ENCODE data around the gene HEYL. TPM values are rescaled to one million over a fixed set of nuclear protein-coding genes. Genes with fewer than 3 reads are reported as not detected.

HEYL gene
- total RNA-seq (1 to 10 TPM in 2 of 5 donors, under 1 TPM in 2, not detected in 1; 0.45 to 4.8 (median 2.2) TPM), polyA plus RNA-seq (1 to 10 TPM; 1.0 to 6.0 (median 3.4) TPM)
- long read RNA-seq, donor 1, result 0 reads
- long read RNA-seq, donor 2, transcript HEYL-201 (5 exons, 3,661 nt), result major isoform, 6 of 6 reads
- long read RNA-seq, donor 2, partial matches to known transcripts, result 0 of 6 reads
- long read RNA-seq, donor 2, other reads (novel, unspliced or antisense), result 0 of 6 reads
- long read RNA-seq, donor 3, partial matches to known transcripts, result 0 of 1 reads
- long read RNA-seq, donor 3, other reads (novel, unspliced or antisense), result 0 of 1 reads
- long read RNA-seq, donor 4, partial matches to known transcripts, result 0 of 1 reads
- long read RNA-seq, donor 4, other reads (novel, unspliced or antisense), result 0 of 1 reads
- long read RNA-seq, donor 5, transcript HEYL-201 (5 exons, 3,661 nt), result major isoform, 7 of 7 reads
- long read RNA-seq, donor 5, partial matches to known transcripts, result 0 of 7 reads
- long read RNA-seq, donor 5, other reads (novel, unspliced or antisense), result 0 of 7 reads
- long read RNA-seq, donor 6, result 0 reads
- long read RNA-seq, donor 7, partial matches to known transcripts, result 0 of 4 reads
- long read RNA-seq, donor 7, other reads (novel, unspliced or antisense), result 0 of 4 reads
- long read RNA-seq, donor 8, transcript HEYL-201 (5 exons, 3,661 nt), result major isoform, 5 of 5 reads
- long read RNA-seq, donor 8, partial matches to known transcripts, result 0 of 5 reads
- long read RNA-seq, donor 8, other reads (novel, unspliced or antisense), result 0 of 5 reads
- long read RNA-seq, donor 9, transcript HEYL-201 (5 exons, 3,661 nt), result major isoform, 8 of 8 reads
- long read RNA-seq, donor 9, partial matches to known transcripts, result 0 of 8 reads
- long read RNA-seq, donor 9, other reads (novel, unspliced or antisense), result 0 of 8 reads
- long read RNA-seq, donor 10, partial matches to known transcripts, result 0 of 2 reads
- long read RNA-seq, donor 10, other reads (novel, unspliced or antisense), result 0 of 2 reads

GRCh38 chr1:39639305-39640130 lies at the start of gene HEYL:
Gene HEYL (minus strand): TSS chr1:39639643. CDS start chr1:39639625, 18 bp downstream.
- TF ChIP-seq CTCF (IDR thresholded peaks at IDR 0.05), result peak in 2 of 7 experiments; percentile 20 to 21
- no peak for TF ChIP-seq POLR2AphosphoS5 (IDR thresholded peaks at IDR 0.05)
- Histone ChIP-seq H3K36me3 (no peaks in the 10 kb centered on the region), H3K9me3 (no peaks in the 10 kb centered on the region), H3K4me1 (peaks cover 4 to 13% (median 8%) of the 10 kb centered on the region in 4 donors), H3K27me3 (peaks cover 0 to 45% (median 12%) of the 10 kb centered on the region in 3 donors), H3K27ac (peak within 1 kb of the TSS; percentile 23 to 72 (median 63)), H3K4me3 (peak within 1 kb of the TSS; percentile 42 to 53 (median 48))
- peak; percentile 69 to 88 for DNase-seq
- 6 to 20% (median 7%) methylated on average over 20 to 88 of the region's 88 CpGs for WGBS, 5 donors
- intact Hi-C loops (cut with DNase I; ENCODE audit: low total_unique reads), result no loop called here

GRCh38 chr1:39689214-39689613 lies 49.8 kb upstream of the HEYL start:
- H3K36me3 ChIP-seq, result no peaks in the 10 kb centered on the region
- H3K4me3 ChIP-seq, result no peak overlapping the region
- intact Hi-C loops (cut with DNase I; ENCODE audit: low total_unique reads), result no loop called here
- peaks cover 0 to 92% (median 65%) of the 10 kb centered on the region in 3 donors for H3K27me3 ChIP-seq
- H3K4me1 ChIP-seq, result peaks cover 18 to 24% (median 21%) of the 10 kb centered on the region in 4 donors
- no peak for TF ChIP-seq POLR2A (IDR thresholded peaks at IDR 0.05)
- TF ChIP-seq POLR2AphosphoS5 (IDR thresholded peaks at IDR 0.05), result no peak
- H3K27ac ChIP-seq, result no peak overlapping the region
- H3K9me3 ChIP-seq, result no peaks in the 10 kb centered on the region
- DNase-seq, result no peak
- 82 to 90% (median 83%) methylated on average over 2 of the region's 2 CpGs for WGBS, 5 donors

- Histone ChIP-seq H3K36me3 (no peaks in the 10 kb centered on the region), H3K4me1 (peaks cover 18 to 28% (median 23%) of the 10 kb centered on the region in 4 donors), H3K27ac (no peak overlapping the region), H3K4me3 (no peak overlapping the region), H3K27me3 (peaks cover 0 to 94% (median 70%) of the 10 kb centered on the region in 3 donors), H3K9me3 (no peaks in the 10 kb centered on the region)
- intact Hi-C loops (cut with DNase I; ENCODE audit: low total_unique reads), result no loop called here
- DNase-seq, result no peak
- 58 to 80% (median 67%) methylated on average over 3 of the region's 3 CpGs for WGBS, 5 donors
- TF ChIP-seq POLR2A (IDR thresholded peaks at IDR 0.05) (no peak), POLR2AphosphoS5 (IDR thresholded peaks at IDR 0.05) (no peak), EP300 (IDR thresholded peaks at IDR 0.05) (no peak), CTCF (IDR thresholded peaks at IDR 0.05) (no peak)
These were observed 49.3 kb upstream of the HEYL start for GRCh38 chr1:39688706-39689105.

GRCh38 chr1:39687243-39687642 lies 47.8 kb upstream of the HEYL start:
- DNase-seq, result no peak
- H3K27me3 ChIP-seq, result peaks cover 0 to 95% (median 75%) of the 10 kb centered on the region in 3 donors
- no peak overlapping the region for H3K4me3 ChIP-seq
- H3K4me1 ChIP-seq, result peaks cover 15 to 25% (median 19%) of the 10 kb centered on the region in 4 donors
- intact Hi-C loops (cut with DNase I; ENCODE audit: low total_unique reads), result no loop called here
- no peak overlapping the region for H3K27ac ChIP-seq
- H3K9me3 ChIP-seq, result no peaks in the 10 kb centered on the region
- TF ChIP-seq CTCF (IDR thresholded peaks at IDR 0.05) (no peak), POLR2AphosphoS5 (IDR thresholded peaks at IDR 0.05) (no peak), POLR2A (IDR thresholded peaks at IDR 0.05) (no peak), EP300 (IDR thresholded peaks at IDR 0.05) (no peak)
- no peaks in the 10 kb centered on the region for H3K36me3 ChIP-seq
- 59 to 81% (median 64%) methylated on average over 2 of the region's 2 CpGs for WGBS, 5 donors
